Fibroblast of lung (primary cell): ENCODE data around the gene SHANK2. TPM values are rescaled to one million over a fixed set of nuclear protein-coding genes. Genes with fewer than 3 reads are reported as not detected.
A peak's percentile ranks its signal among the peaks of the same experiment; 100 is the strongest.

Source experiments
- DNase-seq, 2 donors: peaks; one replicate each; pipeline versions ENCODE4 v3.0.0 to v3.0.0-alpha.2; 2010; ENCODE audit warnings: low read depth in 2 of 2
- H2AFZ ChIP-seq: 2 replicates; pipeline ENCODE4 v1.5.1; 2012; ENCODE audit warnings: low read length, control low read depth, inconsistent platforms
- H3K27ac ChIP-seq: 2 replicates; pipeline ENCODE4 v1.5.1; 2011; ENCODE audit warnings: low read length, control low read depth; ENCODE audit not compliant: insufficient read depth
- H3K27me3 ChIP-seq: 2 replicates; pipeline ENCODE4 v1.5.1; 2011; ENCODE audit warnings: mild to moderate bottlenecking, low read length; ENCODE audit not compliant: control insufficient read depth, insufficient read depth
- H3K36me3 ChIP-seq: 2 replicates; pipeline ENCODE4 v1.5.1; 2011; ENCODE audit warnings: low read length; ENCODE audit not compliant: control insufficient read depth, insufficient read depth
- H3K4me1 ChIP-seq: 2 replicates; pipeline ENCODE4 v1.5.1; 2011; ENCODE audit warnings: low read length; ENCODE audit not compliant: control insufficient read depth, insufficient read depth; ENCODE audit errors: extremely low read depth
- H3K4me2 ChIP-seq: 2 replicates; pipeline ENCODE4 v1.5.1; 2011; ENCODE audit warnings: low read length, control low read depth; ENCODE audit not compliant: insufficient read depth; ENCODE audit errors: extremely low read depth
- H3K4me3 ChIP-seq, 4 experiments: fragments of 200-600 bp in 1 of 4; sonication (generic) in 1 of 4; replicated peaks in 1 of 4; 2 replicates each; pipeline ENCODE4 v1.5.1; 2011 to 2016; ENCODE audit warnings: low read length in 4 of 4, low read depth in 3 of 4, mild to moderate bottlenecking in 3 of 4, control low read depth in 2 of 4, inconsistent platforms in 1 of 4, mixed read lengths in 1 of 4; ENCODE audit not compliant: insufficient read depth in 1 of 4; ENCODE audit errors: control extremely low read depth in 1 of 4
- H3K79me2 ChIP-seq: 2 replicates; pipeline ENCODE4 v1.5.1; 2012; ENCODE audit warnings: mild to moderate bottlenecking, low read length, inconsistent platforms; ENCODE audit not compliant: control insufficient read depth, insufficient read depth
- H3K9ac ChIP-seq: 2 replicates; pipeline ENCODE4 v1.5.1; 2011; ENCODE audit warnings: mild to moderate bottlenecking, low read length, control low read depth; ENCODE audit not compliant: insufficient read depth
- H3K9me3 ChIP-seq: 2 replicates; pipeline ENCODE4 v1.5.1; 2012; ENCODE audit warnings: low read depth, low read length; ENCODE audit not compliant: control insufficient read depth, insufficient read depth
- H4K20me1 ChIP-seq: 2 replicates; pipeline ENCODE4 v1.5.1; 2011; ENCODE audit warnings: low read length; ENCODE audit not compliant: control insufficient read depth, insufficient read depth; ENCODE audit errors: extremely low read depth
- EZH2 ChIP-seq: IDR thresholded peaks from 2 replicates; pipeline ENCODE4 v1.5.1; 2012; ENCODE audit warnings: low read length, control low read depth, mild to moderate bottlenecking; ENCODE audit errors: missing control alignments
- polyA plus RNA-seq, 2 donors: library from polyadenylated mRNA; depleted of rRNA in 1 of 2; stranded (reverse) in 1 of 2; unstranded in 1 of 2; fragments of >200 nt; gene quantifications; 2 replicates each; pipeline ENCODE4 v1.2.1, GENCODE V29; 2011 to 2012; ENCODE audit warnings: missing spikeins in 1 of 2
- total RNA-seq: library from RNA; depleted of rRNA; stranded (reverse); fragments of >200 nt; gene quantifications from 2 replicates; pipeline ENCODE4 v1.2.1, GENCODE V29; 2014
- TF ChIP-seq, protein P1 (sequence below), 2 donors: IDR thresholded peaks in 1 of 2; conservative IDR thresholded peaks in 1 of 2; 1 replicate in 1 of 2; 2 replicates in 1 of 2; pipeline ENCODE4 v1.5.1; 2011 to 2012; ENCODE audit warnings: low read length in 2 of 2, control low read depth in 1 of 2, inconsistent platforms in 1 of 2, low read depth in 1 of 2, mild to moderate bottlenecking in 1 of 2

Gene SHANK2
- total and polyA plus RNA-seq, 2 donors (not counting 1 experiment from before 2014, with no cell fraction given) = 3.2 to 11.6 TPM

DNA sequence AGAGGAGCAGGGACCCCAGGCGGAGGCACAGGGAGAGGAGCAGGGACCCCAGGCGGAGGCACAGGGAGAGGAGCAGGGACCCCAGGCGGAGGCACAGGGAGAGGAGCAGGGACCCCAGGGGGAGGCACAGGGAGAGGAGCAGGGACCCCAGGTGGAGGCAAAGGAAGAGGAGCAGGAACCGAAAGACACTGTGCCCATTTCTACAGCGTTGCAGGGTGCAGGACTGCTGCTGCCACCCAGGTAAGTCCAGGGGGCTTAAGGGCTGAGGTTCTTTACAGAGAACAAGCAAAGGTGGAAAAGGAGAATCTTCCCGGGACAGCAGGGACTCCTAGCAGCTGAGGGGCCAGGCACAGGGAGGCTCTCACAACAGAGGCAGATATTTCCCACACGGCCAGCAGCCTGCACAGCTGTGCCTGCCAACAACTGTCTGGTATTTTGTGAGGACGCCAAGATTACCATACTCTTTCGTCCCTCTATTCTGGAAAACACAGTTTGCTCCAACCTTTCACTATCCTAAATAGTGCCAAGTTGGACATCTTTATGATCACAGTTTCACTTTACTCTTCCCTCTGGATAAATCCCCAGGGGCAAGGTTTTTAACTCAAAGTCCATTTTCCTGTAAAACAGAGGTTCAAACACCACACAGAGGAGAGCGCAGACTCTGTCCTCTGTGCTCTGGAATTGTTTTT, 39.4 kb downstream of the SHANK2 start:
- Histone ChIP-seq H3K4me1 (peaks cover 2% of the 10 kb centered on the region), H3K36me3 (no peaks in the 10 kb centered on the region), H3K9ac (no peak overlapping the region), H3K4me3 (no peak overlapping the region), H3K9me3 (no peaks in the 10 kb centered on the region), H3K79me2 (no peaks in the 10 kb centered on the region), H3K27me3 (no peaks in the 10 kb centered on the region), H3K27ac (no peak overlapping the region), H2AFZ (no peak overlapping the region), H3K4me2 (no peak overlapping the region), H4K20me1 (no peaks in the 10 kb centered on the region)
- peak in 1 of 2 donors; percentile 28 for DNase-seq
- TF ChIP-seq, protein P1, sequence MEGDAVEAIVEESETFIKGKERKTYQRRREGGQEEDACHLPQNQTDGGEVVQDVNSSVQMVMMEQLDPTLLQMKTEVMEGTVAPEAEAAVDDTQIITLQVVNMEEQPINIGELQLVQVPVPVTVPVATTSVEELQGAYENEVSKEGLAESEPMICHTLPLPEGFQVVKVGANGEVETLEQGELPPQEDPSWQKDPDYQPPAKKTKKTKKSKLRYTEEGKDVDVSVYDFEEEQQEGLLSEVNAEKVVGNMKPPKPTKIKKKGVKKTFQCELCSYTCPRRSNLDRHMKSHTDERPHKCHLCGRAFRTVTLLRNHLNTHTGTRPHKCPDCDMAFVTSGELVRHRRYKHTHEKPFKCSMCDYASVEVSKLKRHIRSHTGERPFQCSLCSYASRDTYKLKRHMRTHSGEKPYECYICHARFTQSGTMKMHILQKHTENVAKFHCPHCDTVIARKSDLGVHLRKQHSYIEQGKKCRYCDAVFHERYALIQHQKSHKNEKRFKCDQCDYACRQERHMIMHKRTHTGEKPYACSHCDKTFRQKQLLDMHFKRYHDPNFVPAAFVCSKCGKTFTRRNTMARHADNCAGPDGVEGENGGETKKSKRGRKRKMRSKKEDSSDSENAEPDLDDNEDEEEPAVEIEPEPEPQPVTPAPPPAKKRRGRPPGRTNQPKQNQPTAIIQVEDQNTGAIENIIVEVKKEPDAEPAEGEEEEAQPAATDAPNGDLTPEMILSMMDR (conservative IDR thresholded peaks at IDR 0.05 in 1 of 2, IDR thresholded peaks at IDR 0.05 in 1 of 2; ENCODE audit: low read depth in 1 of 2, low read length in 2 of 2) = no peak
- no peak for TF ChIP-seq EZH2

DNA sequence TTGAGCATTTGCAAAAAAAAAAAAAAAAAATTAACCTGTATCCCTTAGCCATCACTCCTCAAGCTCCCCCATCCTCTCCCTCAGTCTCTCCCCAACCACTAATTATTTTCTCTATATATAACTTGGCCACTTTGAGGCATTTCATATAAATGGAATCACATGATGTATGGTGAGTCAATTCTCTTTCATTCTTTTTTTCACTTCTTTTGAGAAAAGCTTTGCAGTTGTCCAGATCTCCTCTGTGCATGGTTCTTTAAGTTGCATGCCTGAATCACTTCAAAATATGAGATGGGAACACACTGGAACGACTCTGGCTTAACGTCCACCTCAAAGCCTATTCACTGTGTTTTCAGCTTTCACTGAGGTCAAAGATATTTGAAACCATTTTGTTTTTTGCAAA, 40.7 kb downstream of the SHANK2 start:
- H3K36me3 ChIP-seq = no peaks in the 10 kb centered on the region
- TF ChIP-seq, protein P1 (conservative IDR thresholded peaks at IDR 0.05 in 1 of 2, IDR thresholded peaks at IDR 0.05 in 1 of 2; ENCODE audit: low read depth in 1 of 2, low read length in 2 of 2) = no peak
- no peak for TF ChIP-seq EZH2
- no peaks in the 10 kb centered on the region for H4K20me1 ChIP-seq
- no peaks in the 10 kb centered on the region for H3K27me3 ChIP-seq
- no peak overlapping the region for H2AFZ ChIP-seq
- no peak overlapping the region for H3K4me3 ChIP-seq
- no peaks in the 10 kb centered on the region for H3K9me3 ChIP-seq
- no peak overlapping the region for H3K27ac ChIP-seq
- H3K79me2 ChIP-seq = no peaks in the 10 kb centered on the region
- H3K4me1 ChIP-seq = peaks cover 2% of the 10 kb centered on the region
- H3K4me2 ChIP-seq = no peak overlapping the region
- no peak for DNase-seq
- H3K9ac ChIP-seq = no peak overlapping the region

DNA sequence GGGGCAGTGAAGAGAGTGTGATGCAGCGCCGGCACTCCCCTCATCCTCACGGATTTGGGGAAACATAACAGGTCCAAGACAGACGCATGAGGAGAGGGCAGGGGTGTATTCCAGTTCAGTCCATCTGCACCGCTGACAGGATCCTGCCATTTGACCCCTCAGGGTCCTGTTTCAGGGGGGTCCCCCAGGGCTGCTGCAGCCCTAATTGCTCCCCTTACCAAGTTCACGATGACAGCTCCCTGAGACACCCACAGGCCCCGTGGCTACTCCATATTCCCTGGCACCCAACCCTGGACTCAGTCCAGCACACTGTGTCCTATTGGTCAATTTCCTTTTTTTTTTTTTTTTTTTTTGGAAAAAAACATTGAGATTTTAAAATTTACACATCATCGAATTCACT, 41.5 kb downstream of the SHANK2 start:
- no peaks in the 10 kb centered on the region for H3K9me3 ChIP-seq
- H3K4me3 ChIP-seq = no peak overlapping the region
- H3K79me2 ChIP-seq = no peaks in the 10 kb centered on the region
- TF ChIP-seq EZH2 = no peak
- TF ChIP-seq, protein P1 (conservative IDR thresholded peaks at IDR 0.05 in 1 of 2, IDR thresholded peaks at IDR 0.05 in 1 of 2; ENCODE audit: low read depth in 1 of 2, low read length in 2 of 2) = no peak
- no peak overlapping the region for H2AFZ ChIP-seq
- no peaks in the 10 kb centered on the region for H4K20me1 ChIP-seq
- no peaks in the 10 kb centered on the region for H3K36me3 ChIP-seq
- H3K4me2 ChIP-seq = no peak overlapping the region
- DNase-seq = no peak
- H3K9ac ChIP-seq = no peak overlapping the region
- H3K27ac ChIP-seq = no peak overlapping the region
- H3K27me3 ChIP-seq = no peaks in the 10 kb centered on the region
- H3K4me1 ChIP-seq = peaks cover 2% of the 10 kb centered on the region
